Loucy (cell line): Measurements from ENCODE around the gene RARB.

Experiments used
- CTCF ChIP-seq: fragments of 200-600 bp; sonication (generic); conservative IDR thresholded peaks from 2 replicates; pipeline ENCODE4 v1.5.1; 2014; ENCODE audit warnings: mild to moderate bottlenecking, antibody characterized with exemption, low read length
- EZH2phosphoT487 ChIP-seq: fragments of 200-600 bp; IDR thresholded peaks from 2 replicates; pipeline ENCODE4 v1.6.1; 2018; ENCODE audit warnings: antibody characterized with exemption, mild to moderate bottlenecking, moderate library complexity, borderline replicate concordance

DNA sequence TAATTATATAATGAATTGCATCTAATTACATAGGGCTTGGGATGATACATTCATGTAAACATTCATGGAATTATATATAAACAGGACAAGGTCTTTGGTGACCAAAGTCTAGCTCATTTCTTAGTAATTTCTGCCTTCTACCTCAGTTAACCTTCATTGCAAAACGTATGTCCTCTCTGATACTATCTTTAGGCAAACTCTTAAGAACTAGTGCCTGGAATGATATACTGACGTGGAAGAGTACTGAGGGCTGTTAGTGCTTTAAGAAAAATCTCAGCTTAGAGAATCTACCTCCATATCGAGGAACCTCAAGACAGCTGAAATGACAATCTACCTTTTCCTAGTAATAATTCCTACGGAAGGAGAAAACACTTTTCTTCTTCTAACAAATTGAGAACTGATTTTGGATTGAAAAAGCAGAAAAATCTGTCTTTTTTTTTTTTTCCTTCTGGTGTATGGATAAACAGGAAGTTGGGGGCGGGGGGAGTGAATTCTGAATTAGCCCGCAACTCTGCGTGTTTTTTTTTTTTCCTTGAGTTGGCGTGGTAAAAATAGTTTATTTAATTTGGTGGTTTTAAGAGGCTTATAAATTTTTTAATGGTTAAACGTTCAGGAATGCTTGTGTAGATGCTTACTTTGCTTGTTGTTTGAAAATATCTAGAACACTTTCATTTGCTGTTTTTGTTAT is 43.2 kb downstream of the RARB start:
- TF ChIP-seq CTCF: no peak
- TF ChIP-seq EZH2phosphoT487: no peak
